Activated CD8-positive, alpha-beta T cell treated with anti-CD3 and anti-CD28 coated beads for 36 hours (primary cell): Measurements from ENCODE around the gene CHTOP. TPM values are rescaled to one million over a fixed set of nuclear protein-coding genes. Genes with fewer than 3 reads are reported as not detected.

ENCODE experiments used
- ATAC-seq: fragments of 200-7000 bp; cut with Tn5 transposase; one replicate; pipeline ENCODE4 v1.10.0; 2021; ENCODE audit warnings: mild to moderate bottlenecking, moderate library complexity
- CTCF ChIA-PET: fragments of 350-600 bp; sonication (Branson Sonifier 250); formaldehyde crosslinking; loops from one replicate; lab custom pipeline; 2021; ENCODE audit warnings: antibody characterized with exemption; lab: Charles Lee
- POLR2A ChIA-PET: fragments of 350-600 bp; sonication (Branson Sonifier 250); formaldehyde crosslinking; loops from one replicate; lab custom pipeline; 2021; ENCODE audit warnings: antibody characterized with exemption; lab: Charles Lee
- DNase-seq: peaks from one replicate; pipeline ENCODE4 v3.0.0-alpha.2; 2020
- H3K27ac Mint-ChIP-seq: one replicate; pipeline ENCODE4 v1.8.0; 2021; ENCODE audit warnings: mild to moderate bottlenecking, mixed read lengths
- H3K27me3 Mint-ChIP-seq: one replicate; pipeline ENCODE4 v1.8.0; 2021; ENCODE audit warnings: mixed read lengths
- H3K36me3 Mint-ChIP-seq: one replicate; pipeline ENCODE4 v1.8.0; 2021; ENCODE audit warnings: low read depth, mixed read lengths
- H3K4me1 Mint-ChIP-seq: one replicate; pipeline ENCODE4 v1.8.0; 2021; ENCODE audit warnings: low read depth, mixed read lengths
- H3K4me3 Mint-ChIP-seq: one replicate; pipeline ENCODE4 v1.8.0; 2021; ENCODE audit warnings: mild to moderate bottlenecking, moderate library complexity, mixed read lengths
- H3K9me3 Mint-ChIP-seq: one replicate; pipeline ENCODE4 v1.8.0; 2021; ENCODE audit warnings: mixed read lengths
- CTCF ChIP-seq: fragments of 200-600 bp; IDR thresholded peaks from one replicate; pipeline ENCODE4 v1.8.0; 2022; ENCODE audit warnings: antibody characterized with exemption, mild to moderate bottlenecking
- intact Hi-C: fragments of 100-400 bp; cut with micrococcal nuclease; formaldehyde crosslinking; loops from one replicate; pipeline ENCODE4 v1.10.0; 2022
- total RNA-seq, 2 experiments: library from RNA; stranded (reverse); gene quantifications; one replicate each; pipeline ENCODE4 v1.2.3, GENCODE V29; 2021

The CHTOP gene
- total RNA-seq, 2 experiments from 2014 or later: 76.8 to 83.2 TPM

GRCh38 chr1:153614906-153615305 lies 19.0 kb upstream of the CHTOP start:
- DNase-seq (no peak), ATAC-seq (no peak)
- ChIA-PET CTCF (interaction anchor here (0.9 to 8.0 kb wide), 12 partner anchors 10 to 261 kb away, joined by 3 to 88 read pairs (median 4); partner anchors contain the start of genes NPR1, S100A1 and S100A13), POLR2A (interaction anchor here (1.2 kb wide), 1 partner anchor 83 kb away, joined by 3 read pairs; no protein-coding TSS in a partner anchor)
- Mint-ChIP-seq H3K36me3 (no peaks in the 10 kb centered on the region), H3K27me3 (no peaks in the 10 kb centered on the region), H3K9me3 (no peaks in the 10 kb centered on the region), H3K27ac (no peak overlapping the region), H3K4me1 (peaks cover 5% of the 10 kb centered on the region), H3K4me3 (no peak overlapping the region)
- intact Hi-C loops: no loop called here
- no peak for TF ChIP-seq CTCF

GRCh38 chr1:153615406-153615805 lies 18.5 kb upstream of the CHTOP start:
- no peak for DNase-seq
- no peak for TF ChIP-seq CTCF
- H3K27me3 Mint-ChIP-seq: no peaks in the 10 kb centered on the region
- H3K27ac Mint-ChIP-seq: no peak overlapping the region
- H3K9me3 Mint-ChIP-seq: no peaks in the 10 kb centered on the region
- ChIA-PET POLR2A (no interaction called here), CTCF (interaction anchor here (1.3 to 8.0 kb wide), 8 partner anchors 10 to 105 kb away, joined by 3 to 88 read pairs (median 6); partner anchors contain the start of genes S100A1 and S100A13)
- ATAC-seq: no peak
- intact Hi-C loops: no loop called here
- no peaks in the 10 kb centered on the region for H3K36me3 Mint-ChIP-seq
- H3K4me1 Mint-ChIP-seq: peaks cover 5% of the 10 kb centered on the region
- H3K4me3 Mint-ChIP-seq: no peak overlapping the region

GRCh38 chr1:153616144-153616916 lies 17.5 kb upstream of the CHTOP start, which contains the start of gene S100A14:
S100A14 (minus strand) TSS chr1:153616325; CDS start chr1:153615858, 467 bp downstream.
- DNase-seq: no peak
- Mint-ChIP-seq H3K4me1 (peaks cover 5% of the 10 kb centered on the region), H3K27me3 (no peaks in the 10 kb centered on the region), H3K36me3 (no peaks in the 10 kb centered on the region), H3K4me3 (no peak within 1 kb of the TSS), H3K27ac (no peak within 1 kb of the TSS), H3K9me3 (no peaks in the 10 kb centered on the region)
- no peak for TF ChIP-seq CTCF
- POLR2A ChIA-PET: interaction anchor here (0.6 kb wide), 1 partner anchor 14 kb away, joined by 3 read pairs; no protein-coding TSS in a partner anchor
- no peak for ATAC-seq
- intact Hi-C loops: loop anchor here (2.0 kb wide), 1 partner anchor 106 kb away; no protein-coding TSS in a partner anchor
- CTCF ChIA-PET: interaction anchor here (0.7 to 8.0 kb wide), 14 partner anchors 11 to 114 kb away, joined by 3 to 88 read pairs (median 6); partner anchors contain the start of genes CHTOP, S100A1 and S100A13

- H3K27me3 Mint-ChIP-seq: no peaks in the 10 kb centered on the region
- ChIA-PET CTCF (interaction anchor here (0.7 to 8.0 kb wide), 17 partner anchors 12 to 115 kb away, joined by 3 to 88 read pairs (median 7); partner anchors contain the start of genes CHTOP, S100A1, S100A13 and S100A6), POLR2A (interaction anchor here (0.6 kb wide), 1 partner anchor 15 kb away, joined by 3 read pairs; no protein-coding TSS in a partner anchor)
- DNase-seq: no peak
- no peak for ATAC-seq
- no peak overlapping the region for H3K4me3 Mint-ChIP-seq
- TF ChIP-seq CTCF: no peak
- H3K36me3 Mint-ChIP-seq: no peaks in the 10 kb centered on the region
- intact Hi-C loops: loop anchor here (2.0 kb wide), 1 partner anchor 106 kb away; no protein-coding TSS in a partner anchor
- H3K27ac Mint-ChIP-seq: no peak overlapping the region
- H3K4me1 Mint-ChIP-seq: peaks cover 5% of the 10 kb centered on the region
- no peaks in the 10 kb centered on the region for H3K9me3 Mint-ChIP-seq
Observed at GRCh38 chr1:153616917-153617311, 17.0 kb upstream of the CHTOP start.
